Activated CD8-positive, alpha-beta memory T cell treated with anti-CD3 and anti-CD28 coated beads for 4 hours (primary cell): ENCODE measurements around the gene TUBB1.

Experiments used
- DNase-seq, 2 donors: peaks; one replicate each; pipeline ENCODE4 v3.0.0-alpha.2; 2020; ENCODE audit warnings: low read depth in 2 of 2

Gene TUBB1

GRCh38 chr20:58989196-58989595 lies 30.0 kb upstream of the TUBB1 start:
- no peak for DNase-seq

GRCh38 chr20:58990651-58991445 lies 28.4 kb upstream of the TUBB1 start:
- DNase-seq, result no peak

- no peak for DNase-seq
Observed at GRCh38 chr20:58991715-58992114, 27.5 kb upstream of the TUBB1 start.

- no peak for DNase-seq
Observed at GRCh38 chr20:58992911-58993310, 26.3 kb upstream of the TUBB1 start.

GRCh38 chr20:58993332-58994248 lies 25.6 kb upstream of the TUBB1 start:
- DNase-seq, result no peak

- no peak for DNase-seq
Observed at GRCh38 chr20:58994390-58995159, 24.7 kb upstream of the TUBB1 start.

- DNase-seq, result no peak
Observed at GRCh38 chr20:58995461-58996225, 23.6 kb upstream of the TUBB1 start.

GRCh38 chr20:58996226-58996611 lies 23.0 kb upstream of the TUBB1 start:
- no peak for DNase-seq

GRCh38 chr20:58997141-58997770 lies 22.0 kb upstream of the TUBB1 start:
- no peak for DNase-seq

GRCh38 chr20:58998656-58999055 lies 20.6 kb upstream of the TUBB1 start:
- no peak for DNase-seq

- no peak for DNase-seq
Observed at GRCh38 chr20:59000326-59000725, 18.9 kb upstream of the TUBB1 start.

GRCh38 chr20:59001068-59001448 lies 18.2 kb upstream of the TUBB1 start:
- DNase-seq, result no peak

GRCh38 chr20:59001449-59002171 lies 17.6 kb upstream of the TUBB1 start:
- DNase-seq, result no peak

GRCh38 chr20:59002388-59002787 lies 16.8 kb upstream of the TUBB1 start:
- DNase-seq, result no peak

- DNase-seq, result no peak
Observed at GRCh38 chr20:59002874-59003399, 16.3 kb upstream of the TUBB1 start.

- DNase-seq, result no peak
Observed at GRCh38 chr20:59003836-59004492, 15.3 kb upstream of the TUBB1 start.

- DNase-seq, result no peak
Observed at GRCh38 chr20:59004493-59004762, 14.8 kb upstream of the TUBB1 start.

- no peak for DNase-seq
Observed at GRCh38 chr20:59004763-59005522, 14.3 kb upstream of the TUBB1 start.
